ENCODE data around the gene HMGB2. TPM values are rescaled to one million over a fixed set of nuclear protein-coding genes. Genes with fewer than 3 reads are reported as not detected.
A peak's percentile ranks its signal among the peaks of the same experiment; 100 is the strongest.

HMGB2 gene
- total RNA-seq, 1 donor from 2014 or later, result 29.9 TPM

DNA sequence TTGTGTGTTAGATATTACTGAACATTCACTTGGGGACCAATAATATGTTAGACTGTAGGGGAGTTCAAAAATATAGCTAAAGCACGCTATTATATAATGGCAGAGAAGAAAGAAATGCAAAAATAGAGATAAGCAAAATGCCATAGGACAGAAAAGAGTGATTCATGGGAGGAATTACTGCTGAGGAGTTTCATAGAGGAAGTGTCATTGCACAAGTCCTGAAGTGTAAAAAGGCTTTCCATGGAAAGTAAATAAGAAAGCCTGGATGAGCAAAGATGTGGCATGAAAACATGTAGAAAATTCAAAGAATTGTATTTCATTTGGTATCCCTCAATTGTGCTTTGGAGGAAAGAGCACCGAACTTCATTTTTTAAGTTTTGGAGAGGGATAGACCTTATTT lies 14.5 kb downstream of the HMGB2 start:
- H3K27me3 ChIP-seq (ENCODE audit: control insufficient read depth, insufficient read depth, low read length), result no peaks in the 10 kb centered on the region
- no peak overlapping the region for H3K4me3 ChIP-seq (ENCODE audit: low read depth, low read length)
- no peak for DNase-seq (ENCODE audit: low read depth)
- H3K36me3 ChIP-seq (ENCODE audit: control insufficient read depth, insufficient read depth, low read length), result no peaks in the 10 kb centered on the region
- TF ChIP-seq, protein P1, sequence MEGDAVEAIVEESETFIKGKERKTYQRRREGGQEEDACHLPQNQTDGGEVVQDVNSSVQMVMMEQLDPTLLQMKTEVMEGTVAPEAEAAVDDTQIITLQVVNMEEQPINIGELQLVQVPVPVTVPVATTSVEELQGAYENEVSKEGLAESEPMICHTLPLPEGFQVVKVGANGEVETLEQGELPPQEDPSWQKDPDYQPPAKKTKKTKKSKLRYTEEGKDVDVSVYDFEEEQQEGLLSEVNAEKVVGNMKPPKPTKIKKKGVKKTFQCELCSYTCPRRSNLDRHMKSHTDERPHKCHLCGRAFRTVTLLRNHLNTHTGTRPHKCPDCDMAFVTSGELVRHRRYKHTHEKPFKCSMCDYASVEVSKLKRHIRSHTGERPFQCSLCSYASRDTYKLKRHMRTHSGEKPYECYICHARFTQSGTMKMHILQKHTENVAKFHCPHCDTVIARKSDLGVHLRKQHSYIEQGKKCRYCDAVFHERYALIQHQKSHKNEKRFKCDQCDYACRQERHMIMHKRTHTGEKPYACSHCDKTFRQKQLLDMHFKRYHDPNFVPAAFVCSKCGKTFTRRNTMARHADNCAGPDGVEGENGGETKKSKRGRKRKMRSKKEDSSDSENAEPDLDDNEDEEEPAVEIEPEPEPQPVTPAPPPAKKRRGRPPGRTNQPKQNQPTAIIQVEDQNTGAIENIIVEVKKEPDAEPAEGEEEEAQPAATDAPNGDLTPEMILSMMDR (IDR thresholded peaks at IDR 0.05; ENCODE audit: insufficient read depth, low read length, poor library complexity, severe bottlenecking), result no peak

DNA sequence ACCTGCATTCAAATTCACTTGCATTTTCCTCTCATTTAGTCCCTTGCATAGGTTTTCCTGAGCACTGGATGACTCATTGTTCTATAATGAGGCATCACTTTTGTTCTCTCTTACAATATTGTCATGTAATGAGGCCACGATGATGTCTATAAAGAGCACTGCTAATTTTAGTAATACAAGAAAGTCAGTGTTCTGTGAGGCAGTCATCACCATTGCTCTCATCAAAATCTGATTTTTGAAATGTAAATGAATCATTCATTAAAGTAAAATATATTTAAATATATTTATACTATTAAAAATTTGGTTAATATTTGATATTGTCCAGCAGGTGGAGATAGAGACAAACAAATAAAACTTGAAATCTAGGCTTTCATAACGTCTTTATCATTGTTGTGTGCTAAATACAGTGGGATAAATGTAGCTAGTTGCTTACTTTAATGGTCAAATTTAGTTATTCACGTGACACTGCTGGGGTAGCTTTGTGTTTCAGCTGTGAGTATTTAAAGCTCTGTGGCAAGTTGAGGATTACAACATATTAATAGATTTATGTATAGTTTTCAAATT lies 15.4 kb downstream of the HMGB2 start:
- Histone ChIP-seq H3K4me3 (ENCODE audit: low read depth, low read length) (no peak overlapping the region), H3K36me3 (ENCODE audit: control insufficient read depth, insufficient read depth, low read length) (no peaks in the 10 kb centered on the region), H3K27me3 (ENCODE audit: control insufficient read depth, insufficient read depth, low read length) (no peaks in the 10 kb centered on the region)
- TF ChIP-seq, protein P1 (IDR thresholded peaks at IDR 0.05; ENCODE audit: insufficient read depth, low read length, poor library complexity, severe bottlenecking), result no peak
- DNase-seq (ENCODE audit: low read depth), result no peak

DNA sequence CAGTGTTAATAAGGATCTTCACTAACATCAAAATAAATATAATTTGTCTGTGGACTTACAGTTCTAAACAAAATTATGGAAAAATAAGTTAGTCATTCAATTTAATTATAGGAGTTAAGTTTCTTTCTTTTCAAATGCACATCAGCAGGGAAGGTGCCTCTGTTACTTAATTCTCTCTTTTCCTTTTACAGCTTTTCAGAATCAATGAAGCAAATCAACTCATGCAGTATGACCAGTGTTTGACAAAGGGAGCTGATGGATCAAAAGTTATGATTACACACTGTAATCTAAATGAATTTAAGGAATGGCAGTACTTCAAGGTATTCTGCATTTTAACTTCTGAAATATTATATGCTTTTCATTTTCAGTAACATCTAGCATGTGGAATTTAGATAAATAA lies 15.9 kb downstream of the HMGB2 start:
- DNase-seq (ENCODE audit: low read depth), result no peak
- TF ChIP-seq, protein P1 (IDR thresholded peaks at IDR 0.05; ENCODE audit: insufficient read depth, low read length, poor library complexity, severe bottlenecking), result no peak
- Histone ChIP-seq H3K4me3 (ENCODE audit: low read depth, low read length) (no peak overlapping the region), H3K36me3 (ENCODE audit: control insufficient read depth, insufficient read depth, low read length) (no peaks in the 10 kb centered on the region), H3K27me3 (ENCODE audit: control insufficient read depth, insufficient read depth, low read length) (no peaks in the 10 kb centered on the region)

DNA sequence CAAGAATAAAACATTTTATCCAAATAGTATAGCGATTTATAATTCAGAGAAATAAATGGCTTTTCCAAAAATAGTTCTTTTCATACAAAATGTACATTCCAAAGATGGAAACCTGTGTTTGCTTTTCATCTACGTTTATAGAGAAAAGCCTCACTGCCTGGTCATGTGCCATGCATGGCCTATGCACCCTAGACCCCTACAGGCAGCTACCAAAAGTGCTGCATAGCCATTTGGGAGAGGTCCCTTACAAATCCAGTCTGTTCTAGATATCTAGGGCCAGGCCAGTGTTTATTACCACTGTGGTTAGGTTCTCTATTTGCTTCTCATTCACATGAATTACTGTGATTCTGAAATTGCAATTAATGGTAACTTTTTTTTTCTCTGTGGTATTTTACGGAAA lies 17.2 kb downstream of the HMGB2 start:
- no peak for DNase-seq (ENCODE audit: low read depth)
- Histone ChIP-seq H3K36me3 (ENCODE audit: control insufficient read depth, insufficient read depth, low read length) (no peaks in the 10 kb centered on the region), H3K4me3 (ENCODE audit: low read depth, low read length) (no peak overlapping the region), H3K27me3 (ENCODE audit: control insufficient read depth, insufficient read depth, low read length) (no peaks in the 10 kb centered on the region)
- TF ChIP-seq, protein P1 (IDR thresholded peaks at IDR 0.05; ENCODE audit: insufficient read depth, low read length, poor library complexity, severe bottlenecking), result peak; percentile 14

DNA sequence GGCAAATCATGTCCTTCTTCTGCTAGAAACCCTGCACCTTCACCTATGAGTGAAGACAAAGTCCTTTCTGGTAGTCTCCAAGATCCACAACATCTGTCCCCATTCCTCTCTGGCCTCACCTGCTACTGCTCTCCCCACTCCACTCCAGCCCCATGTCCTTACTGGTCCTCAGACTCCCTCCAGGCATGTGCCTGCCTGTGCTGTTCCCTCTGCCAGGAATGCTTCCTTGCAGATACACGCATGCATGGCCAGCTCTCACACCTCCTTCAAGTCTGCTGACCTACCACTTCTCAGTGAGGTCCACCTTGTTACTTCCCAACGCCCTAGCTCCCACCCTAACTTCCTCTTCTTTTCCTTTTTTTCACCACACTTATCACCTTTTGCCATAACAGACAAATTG lies 18.1 kb downstream of the HMGB2 start:
- no peak for DNase-seq (ENCODE audit: low read depth)
- TF ChIP-seq, protein P1 (IDR thresholded peaks at IDR 0.05; ENCODE audit: insufficient read depth, low read length, poor library complexity, severe bottlenecking), result no peak

DNA sequence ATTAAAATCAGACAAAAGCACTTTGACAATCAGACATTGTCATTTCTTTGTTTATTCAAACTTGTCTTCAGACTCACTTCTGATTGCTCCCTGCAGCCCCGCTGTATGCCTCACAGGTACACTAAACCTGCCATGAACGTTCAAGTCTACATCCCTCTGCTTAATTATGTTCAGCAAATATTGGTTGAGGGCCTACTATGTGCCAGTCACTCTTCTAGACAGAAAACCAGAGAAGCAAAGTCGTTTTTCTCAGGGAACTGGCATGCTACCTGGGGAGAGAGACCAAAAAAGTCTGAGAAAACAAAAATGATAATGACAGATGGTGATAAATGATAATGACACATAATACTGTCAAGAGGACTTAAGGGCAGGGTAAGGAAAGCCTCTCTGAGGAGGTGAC lies 19.4 kb downstream of the HMGB2 start:
- TF ChIP-seq, protein P1 (IDR thresholded peaks at IDR 0.05; ENCODE audit: insufficient read depth, low read length, poor library complexity, severe bottlenecking), result no peak
- no peak for DNase-seq (ENCODE audit: low read depth)
- Histone ChIP-seq H3K36me3 (ENCODE audit: control insufficient read depth, insufficient read depth, low read length) (no peaks in the 10 kb centered on the region), H3K27me3 (ENCODE audit: control insufficient read depth, insufficient read depth, low read length) (no peaks in the 10 kb centered on the region), H3K4me3 (ENCODE audit: low read depth, low read length) (no peak overlapping the region)

More for the DNA sequence above, 18.1 kb downstream of the HMGB2 start:
- Histone ChIP-seq H3K27me3 (ENCODE audit: control insufficient read depth, insufficient read depth, low read length) (no peaks in the 10 kb centered on the region), H3K4me3 (ENCODE audit: low read depth, low read length) (no peak overlapping the region), H3K36me3 (ENCODE audit: control insufficient read depth, insufficient read depth, low read length) (no peaks in the 10 kb centered on the region)
